Left lung (tissue), 10 donors: ENCODE measurements around the gene MINAR2. TPM values are rescaled to one million over a fixed set of nuclear protein-coding genes. Genes with fewer than 3 reads are reported as not detected.

Experiments
- ATAC-seq: fragments of 200-7000 bp; cut with Tn5 transposase; one replicate; pipeline ENCODE4 v1.9.1; 2020; ENCODE audit warnings: moderate library complexity
- DNase-seq, 4 donors: peaks; one replicate each; pipeline ENCODE4 v3.0.0-alpha.2; 2013 to 2020
- H3K27ac ChIP-seq, 2 donors: fragments of 200-600 bp; sonication (generic) in 1 of 2; one replicate each; pipeline versions ENCODE4 v1.5.0 to v1.8.0; 2020 to 2021
- H3K27me3 ChIP-seq, 2 donors: fragments of 200-600 bp; sonication (generic) in 1 of 2; one replicate each; pipeline versions ENCODE4 v1.5.0 to v1.8.0; 2020 to 2021
- H3K36me3 ChIP-seq, 2 donors: fragments of 200-600 bp; sonication (generic) in 1 of 2; one replicate each; pipeline versions ENCODE4 v1.5.0 to v1.8.0; 2020 to 2021
- H3K4me1 ChIP-seq, 2 donors: fragments of 200-600 bp; one replicate each; pipeline ENCODE4 v1.8.0; 2021
- H3K4me3 ChIP-seq, 2 donors: fragments of 200-600 bp; sonication (generic) in 1 of 2; one replicate each; pipeline versions ENCODE4 v1.5.0 to v1.8.0; 2020 to 2021; ENCODE audit warnings: mild to moderate bottlenecking in 1 of 2
- H3K9me3 ChIP-seq, 2 donors: fragments of 200-600 bp; sonication (generic) in 1 of 2; one replicate each; pipeline versions ENCODE4 v1.5.0 to v1.8.0; 2020 to 2021
- CTCF ChIP-seq, 2 donors: fragments of 200-600 bp; sonication (generic) in 1 of 2; IDR thresholded peaks; one replicate each; pipeline versions ENCODE4 v1.5.0 to v1.8.0; 2021; ENCODE audit warnings: antibody characterized with exemption in 2 of 2
- intact Hi-C, 2 donors: fragments of 100-400 bp; cut with DNase I; formaldehyde crosslinking; loops; one replicate each; pipeline versions ENCODE4 v1.11.2 to v1.14.2; 2022
- polyA plus RNA-seq, 6 donors: library from polyadenylated mRNA; unstranded; fragments of 120-200 nt; gene quantifications; one replicate each; pipeline ENCODE4 v1.2.1, GENCODE V29; 2013; ENCODE audit not compliant: insufficient read length in 6 of 6
- total RNA-seq, 2 donors: library from RNA; stranded (reverse); fragmentation: NEBNext Ultra II Directional; extraction: Animal tissue kit (Norgen Biotek cat#: 25700); gene quantifications; one replicate each; pipeline ENCODE4 v1.2.1, GENCODE V29; 2021
- donor health status: DM: no; HTN: yes; CAD: no.
- donor health status: DM: no; HTN: no; CAD: no.

Gene MINAR2
- total and polyA plus RNA-seq, 8 donors = 0.10 to 0.11 TPM; not detected in 6

DNA sequence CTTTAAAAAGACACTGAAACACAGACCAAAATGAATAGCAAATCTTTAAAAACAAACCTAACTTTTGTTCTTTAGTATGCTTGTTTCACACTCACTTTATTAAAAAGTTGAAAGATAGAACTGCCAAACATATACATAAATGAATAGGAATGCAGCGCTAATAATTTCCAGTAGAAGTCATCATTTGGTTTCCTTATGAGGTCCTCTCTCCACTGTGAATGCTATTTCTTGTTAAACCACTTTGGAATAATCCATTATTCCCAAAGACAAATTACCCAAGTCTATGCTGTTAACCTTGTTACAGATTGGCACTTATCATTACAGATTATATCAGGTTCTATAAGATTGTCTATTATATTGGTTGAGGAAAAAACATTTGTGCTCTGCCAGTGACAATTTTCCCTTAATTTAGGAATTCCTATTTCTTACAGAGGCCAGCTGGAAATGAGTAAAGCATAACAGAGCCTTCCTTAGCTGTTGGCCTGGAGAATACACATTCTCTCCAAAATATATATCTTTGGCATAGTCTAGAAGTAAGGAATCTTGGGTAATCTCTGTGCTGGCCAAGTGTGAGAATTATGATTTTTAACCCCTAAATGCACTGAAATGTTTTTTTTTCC is 29.3 kb upstream of the MINAR2 start:
- Histone ChIP-seq H3K4me1 (no peaks in the 10 kb centered on the region), H3K36me3 (no peaks in the 10 kb centered on the region), H3K9me3 (no peaks in the 10 kb centered on the region), H3K27me3 (no peaks in the 10 kb centered on the region), H3K27ac (no peak overlapping the region), H3K4me3 (no peak overlapping the region)
- no peak for TF ChIP-seq CTCF (IDR thresholded peaks at IDR 0.05)
- intact Hi-C loops = no loop called here
- ATAC-seq = no peak
- peak in 2 of 4 donors; percentile 72 to 80 for DNase-seq

DNA sequence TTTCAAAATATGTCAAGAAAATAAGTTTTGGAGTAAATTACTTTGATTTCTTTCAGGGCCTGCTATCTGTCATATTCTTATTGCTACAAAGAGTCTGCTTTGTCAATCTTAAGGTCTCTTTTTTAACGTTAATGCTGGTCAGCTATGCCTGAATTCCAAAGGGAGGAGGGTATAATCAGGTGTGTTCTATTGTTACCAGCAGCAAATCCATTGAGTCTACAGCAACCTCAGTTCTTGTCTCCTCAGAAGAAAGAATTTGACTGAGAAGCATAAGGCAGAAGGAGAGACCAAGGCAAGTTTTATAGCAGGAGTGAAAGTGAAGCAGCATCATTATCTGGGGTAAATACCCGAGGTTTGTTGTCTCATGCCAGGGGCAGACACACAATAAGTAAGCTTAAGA is 23.7 kb upstream of the MINAR2 start:
- intact Hi-C loops = no loop called here
- TF ChIP-seq CTCF (IDR thresholded peaks at IDR 0.05) = no peak
- H3K36me3 ChIP-seq = no peaks in the 10 kb centered on the region
- ATAC-seq (no peak), DNase-seq (no peak)
- no peak overlapping the region for H3K27ac ChIP-seq
- H3K9me3 ChIP-seq = no peaks in the 10 kb centered on the region
- no peaks in the 10 kb centered on the region for H3K27me3 ChIP-seq
- H3K4me1 ChIP-seq = no peaks in the 10 kb centered on the region
- H3K4me3 ChIP-seq = no peak overlapping the region

DNA sequence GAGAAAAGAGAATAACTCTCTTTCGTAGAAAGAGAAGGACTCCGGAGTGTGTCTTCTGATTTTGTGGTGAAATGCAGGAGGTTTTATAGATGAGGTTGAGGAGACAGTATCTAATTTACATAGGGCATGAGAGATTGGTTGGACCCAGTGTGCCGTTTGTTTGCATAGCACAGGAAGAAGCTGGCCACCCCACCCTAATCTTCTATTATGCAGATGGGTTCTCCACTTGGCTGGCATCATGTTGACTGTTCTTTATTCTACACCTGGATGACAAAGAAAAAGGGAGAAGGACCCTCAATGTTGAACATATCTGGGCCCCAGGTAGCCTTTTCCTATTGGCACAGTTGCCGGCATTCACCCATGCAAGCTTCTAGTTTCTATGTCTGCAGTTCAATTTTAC is 23.2 kb upstream of the MINAR2 start:
- Histone ChIP-seq H3K36me3 (no peaks in the 10 kb centered on the region), H3K9me3 (no peaks in the 10 kb centered on the region), H3K4me1 (no peaks in the 10 kb centered on the region), H3K27me3 (no peaks in the 10 kb centered on the region), H3K4me3 (no peak overlapping the region), H3K27ac (no peak overlapping the region)
- intact Hi-C loops = no loop called here
- no peak for TF ChIP-seq CTCF (IDR thresholded peaks at IDR 0.05)
- DNase-seq (no peak), ATAC-seq (no peak)

- H3K9me3 ChIP-seq = no peaks in the 10 kb centered on the region
- H3K4me3 ChIP-seq = no peak overlapping the region
- DNase-seq (peak in 1 of 4 donors; percentile 24), ATAC-seq (no peak)
- no peaks in the 10 kb centered on the region for H3K4me1 ChIP-seq
- intact Hi-C loops = no loop called here
- no peak overlapping the region for H3K27ac ChIP-seq
- TF ChIP-seq CTCF (IDR thresholded peaks at IDR 0.05) = no peak
- no peaks in the 10 kb centered on the region for H3K27me3 ChIP-seq
- no peaks in the 10 kb centered on the region for H3K36me3 ChIP-seq
Measured at GRCh38 chr5:129739773-129740172, 8.1 kb upstream of the MINAR2 start.

GRCh38 chr5:129743541-129744187 is 4.2 kb upstream of the MINAR2 start:
- Histone ChIP-seq H3K9me3 (no peaks in the 10 kb centered on the region), H3K36me3 (no peaks in the 10 kb centered on the region), H3K4me1 (no peaks in the 10 kb centered on the region), H3K4me3 (no peak overlapping the region), H3K27ac (no peak overlapping the region), H3K27me3 (no peaks in the 10 kb centered on the region)
- DNase-seq (no peak), ATAC-seq (no peak)
- no peak for TF ChIP-seq CTCF (IDR thresholded peaks at IDR 0.05)
- intact Hi-C loops = no loop called here
